HepG2 (cell line): Measurements from ENCODE around the gene TCEANC. TPM values are rescaled to one million over a fixed set of nuclear protein-coding genes. Genes with fewer than 3 reads are reported as not detected.

Source experiments
- ATAC-seq: fragments of 200-7000 bp; cut with Tn5 transposase; 3 replicates; pipeline ENCODE4 v1.9.1; 2020; ENCODE audit warnings: mild to moderate bottlenecking, moderate library complexity
- BruUV-seq: library from RNA; stranded (reverse); fragments of 400-500 nt; replicated peaks from 2 replicates; lab custom pipeline; 2021; lab: Mats Ljungman, UMichigan
- CTCF ChIA-PET: fragments of 300-600 bp; formaldehyde crosslinking; extraction: SDS; loops from one replicate; lab custom pipeline; 2021; ENCODE audit warnings: low total read pairs, inconsistent platforms, low intra/inter-chr PET ratio; lab: Yijun Ruan, JAX
- POLR2A ChIA-PET: fragments of 350-600 bp; sonication (Branson Sonifier 250); formaldehyde crosslinking; loops from one replicate; lab custom pipeline; 2020; ENCODE audit warnings: antibody characterized with exemption, inconsistent platforms; lab: Yijun Ruan, JAX
- DNase-seq: peaks from one replicate; pipeline ENCODE4 v3.0.0-alpha.2; 2015; ENCODE audit warnings: low spot score
- FAIRE-seq: peaks from 3 replicates; lab custom pipeline; 2011; peaks lifted over from hg19 to GRCh38; lab: Jason Lieb, UNC
- H2AFZ ChIP-seq: one replicate; pipeline ENCODE4 v1.6.1; 2011; ENCODE audit warnings: low read length, inconsistent platforms
- H3K27ac ChIP-seq: fragments of 300-600 bp; 3 replicates; pipeline ENCODE4 v1.8.0; 2011; ENCODE audit warnings: mixed run types, mild to moderate bottlenecking, mixed read lengths, low read length, inconsistent platforms; ENCODE audit not compliant: insufficient read depth; ENCODE audit errors: extremely low read length
- H3K27me3 ChIP-seq, 2 experiments: fragments of 200-600 bp in 1 of 2; 2 replicates in 1 of 2; 3 replicates in 1 of 2; pipeline versions ENCODE4 v1.6.0 to v1.8.0; 2011; ENCODE audit warnings: low read length in 2 of 2, mild to moderate bottlenecking in 2 of 2, moderate library complexity in 2 of 2, inconsistent platforms in 1 of 2; ENCODE audit not compliant: insufficient read depth in 2 of 2, control insufficient read depth in 1 of 2
- H3K36me3 ChIP-seq, 2 experiments: fragments of 200-600 bp in 1 of 2; replicated peaks in 1 of 2; 2 replicates in 1 of 2; 3 replicates in 1 of 2; pipeline versions ENCODE4 v1.5.1 to v1.8.0; 2011; ENCODE audit warnings: low read length in 2 of 2, inconsistent platforms in 1 of 2; ENCODE audit not compliant: insufficient read depth in 2 of 2, control insufficient read depth in 1 of 2
- H3K4me1 ChIP-seq: 2 replicates; pipeline ENCODE4 v1.5.1; 2012; ENCODE audit warnings: low read length, inconsistent platforms; ENCODE audit not compliant: insufficient read depth
- H3K4me2 ChIP-seq: 2 replicates; pipeline ENCODE4 v1.6.0; 2011; ENCODE audit warnings: low read depth, low read length, inconsistent platforms
- H3K4me3 ChIP-seq, 3 experiments: fragments of 200-600 bp in 1 of 3; sonication (generic), shearing (Covaris generic) in 1 of 3; replicated peaks in 1 of 3; 2 replicates each; pipeline ENCODE4 v1.5.1; 2011 to 2016; ENCODE audit warnings: low read length in 3 of 3, inconsistent platforms in 2 of 3, low read depth in 2 of 3, mild to moderate bottlenecking in 2 of 3, control low read depth in 1 of 3, mixed read lengths in 1 of 3; ENCODE audit not compliant: insufficient read depth in 1 of 3
- H3K79me2 ChIP-seq: one replicate; pipeline ENCODE4 v1.6.1; 2011; ENCODE audit warnings: low read length, inconsistent platforms; ENCODE audit not compliant: insufficient read depth
- H3K9ac ChIP-seq: 2 replicates; pipeline ENCODE4 v1.6.0; 2011; ENCODE audit warnings: mild to moderate bottlenecking, low read depth, low read length, inconsistent platforms; ENCODE audit not compliant: insufficient read depth
- H3K9me3 ChIP-seq: 2 replicates; pipeline ENCODE4 v1.5.1; 2012; ENCODE audit warnings: mild to moderate bottlenecking, low read length
- H4K20me1 ChIP-seq: 2 replicates; pipeline ENCODE4 v1.6.0; 2011; ENCODE audit warnings: inconsistent platforms, mild to moderate bottlenecking, low read length, moderate library complexity; ENCODE audit not compliant: insufficient read depth
- ATM ChIP-seq: fragments of 450-650 bp; IDR thresholded peaks from 2 replicates; pipeline ENCODE4 v1.7.1; 2017; ENCODE audit warnings: mild to moderate bottlenecking, borderline replicate concordance
- ELF3 ChIP-seq: IDR thresholded peaks from 2 replicates; pipeline ENCODE4 v1.6.1; 2016; ENCODE audit warnings: missing genetic modification reagents, missing compliant biosample characterization
- FOXK2 ChIP-seq: fragments of 450-650 bp; IDR thresholded peaks from 2 replicates; pipeline ENCODE4 v1.6.1; 2016
- NFKB2 ChIP-seq: sonication (generic); formaldehyde crosslinking; IDR thresholded peaks from 2 replicates; pipeline ENCODE4 v1.4.0; 2020; ENCODE audit warnings: missing genetic modification reagents, borderline replicate concordance
- SALL2 ChIP-seq: sonication (generic); formaldehyde crosslinking; IDR thresholded peaks from 2 replicates; pipeline ENCODE4 v1.8.1; 2023; ENCODE audit warnings: mild to moderate bottlenecking, missing genetic modification reagents, inconsistent platforms
- SYNCRIP ChIP-seq: fragments of 200-400 bp; formaldehyde crosslinking; IDR thresholded peaks from 2 replicates; pipeline ENCODE4 v1.6.1; 2018; ENCODE audit warnings: mild to moderate bottlenecking, low read depth, low read length; ENCODE audit not compliant: insufficient read depth
- THYN1 ChIP-seq: sonication (generic); formaldehyde crosslinking; IDR thresholded peaks from 2 replicates; pipeline ENCODE4 v1.8.1; 2023; ENCODE audit warnings: low read depth, mild to moderate bottlenecking, moderate library complexity, missing genetic modification reagents, borderline replicate concordance
- ZFX ChIP-seq: sonication (generic); formaldehyde crosslinking; IDR thresholded peaks from 2 replicates; pipeline ENCODE4 v1.4.0; 2020; ENCODE audit warnings: mild to moderate bottlenecking, low read depth, missing genetic modification reagents, moderate library complexity
- ZMYM2 ChIP-seq: sonication (generic); formaldehyde crosslinking; IDR thresholded peaks from 2 replicates; pipeline ENCODE4 v1.8.0; 2022; ENCODE audit warnings: mild to moderate bottlenecking, missing genetic modification reagents
- ZNF232 ChIP-seq: sonication (generic); formaldehyde crosslinking; IDR thresholded peaks from 2 replicates; pipeline ENCODE4 v1.4.0; 2020; ENCODE audit warnings: missing genetic modification reagents, borderline replicate concordance
- ZNF792 ChIP-seq: IDR thresholded peaks from 2 replicates; pipeline ENCODE4 v1.6.1; 2016
- WGBS: methylation state at CpG from one replicate; pipeline ENCODE4 v1.1.6; 2017; ENCODE audit warnings: low lambda C conversion rate; 5-methylcytosine and 5-hydroxymethylcytosine counted together
- in situ Hi-C: cut with HindIII; loops from 2 replicates; pipeline ENCODE4 v1.10.0; 2017; ENCODE audit warnings: low pct_unique_long_range_greater_than_20kb; ENCODE audit not compliant: extremely low pct_ligation_motif_present
- intact Hi-C: fragments of 100-400 bp; cut with micrococcal nuclease; formaldehyde crosslinking; loops from one replicate; pipeline ENCODE4 v1.10.0; 2022; ENCODE audit not compliant: unreplicated experiment
- polyA plus RNA-seq, 8 experiments: library from polyadenylated mRNA; depleted of rRNA in 3 of 8; stranded (reverse) in 7 of 8; unstranded in 1 of 8; fragments of >200 nt; fragmentation: Illumina TruSeq in 4 of 8; extraction: Trizol in 4 of 8; gene quantifications; 2 replicates each; pipeline versions ENCODE4 v1.2.1 to v1.2.3, GENCODE V29; 2011 to 2016; ENCODE audit warnings: low read depth in 4 of 8, missing spikeins in 1 of 8, mixed read lengths in 1 of 8; ENCODE audit not compliant: insufficient read depth in 1 of 8
- total RNA-seq, 5 experiments: library from RNA; depleted of rRNA; stranded (reverse); fragments of >200 nt; fragmentation: Illumina TruSeq; extraction: Trizol; gene quantifications; 2 replicates each; pipeline ENCODE4 v1.2.3, GENCODE V29; 2016; ENCODE audit warnings: low read depth in 1 of 5
- TF ChIP-seq, protein P1 (sequence below), 2 experiments: sonication (generic) in 1 of 2; formaldehyde crosslinking in 1 of 2; IDR thresholded peaks; 2 replicates each; pipeline versions ENCODE4 v1.4.0 to v1.6.1; 2016 to 2020; ENCODE audit warnings: borderline replicate concordance in 1 of 2, low read depth in 1 of 2, mild to moderate bottlenecking in 1 of 2, missing genetic modification reagents in 1 of 2
- TF ChIP-seq, protein P2 (sequence below): IDR thresholded peaks from 2 replicates; pipeline ENCODE4 v1.6.1; 2018; ENCODE audit warnings: missing genetic modification reagents
- TF ChIP-seq, protein P3 (sequence below): sonication (generic); formaldehyde crosslinking; IDR thresholded peaks from 2 replicates; pipeline ENCODE4 v1.4.0; 2020; ENCODE audit warnings: mild to moderate bottlenecking, missing genetic modification reagents
- TF ChIP-seq, protein P4 (sequence below): IDR thresholded peaks from 2 replicates; pipeline ENCODE4 v1.6.1; 2016; ENCODE audit warnings: control low read depth
- TF ChIP-seq, protein P5 (sequence below): fragments of 450-650 bp; IDR thresholded peaks from 2 replicates; pipeline ENCODE4 v1.6.1; 2017; ENCODE audit warnings: mild to moderate bottlenecking

Gene TCEANC
- total and polyA plus RNA-seq, 2 of the 13 experiments (the other 11 are each of a cell fraction or from before 2014, with no cell fraction given): 0.51 to 0.97 TPM

DNA sequence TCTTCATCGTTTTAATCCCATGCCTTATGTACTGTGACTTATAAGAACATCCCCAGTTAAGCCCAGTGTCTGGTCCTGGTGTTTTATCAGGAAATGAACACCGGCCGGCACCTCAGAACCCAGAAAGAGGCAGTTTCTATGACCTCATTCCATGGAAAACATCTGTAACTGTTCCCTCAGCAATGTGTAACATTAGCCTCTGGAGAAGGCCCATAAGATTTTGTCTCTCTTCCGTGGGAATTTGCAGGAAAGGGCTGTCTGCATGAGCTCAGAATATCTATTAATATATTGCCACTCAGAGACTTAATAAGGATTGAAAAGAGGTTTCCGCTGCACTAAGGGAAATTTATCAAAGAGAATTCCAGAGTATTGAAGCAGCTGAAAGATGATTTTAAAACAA lies 3.1 kb upstream of the TCEANC start:
- Histone ChIP-seq H3K27ac (no peak overlapping the region), H3K27me3 (no peaks in the 10 kb centered on the region), H3K4me2 (no peak overlapping the region), H4K20me1 (no peaks in the 10 kb centered on the region), H2AFZ (no peak overlapping the region), H3K4me3 (no peak overlapping the region), H3K79me2 (no peaks in the 10 kb centered on the region), H3K36me3 (no peaks in the 10 kb centered on the region), H3K4me1 (peaks cover 6% of the 10 kb centered on the region), H3K9me3 (no peaks in the 10 kb centered on the region), H3K9ac (no peak overlapping the region)
- CTCF ChIA-PET: no interaction called here
- intact Hi-C loops (no loop called here), in situ Hi-C loops (loop anchor here (5.0 to 10.0 kb wide), 2 partner anchors 135 to 377 kb away; partner anchors contain the start of gene GEMIN8)
- WGBS: 30% methylated on average over 5 of the region's 5 CpGs
- DNase-seq: no peak
- ATAC-seq: no peak
- POLR2A ChIA-PET: no interaction called here
- no TSS peak for BruUV-seq
- no peak for FAIRE-seq
- TF ChIP-seq ZNF232 (CRISPR knock-in tag) (no peak), ZNF792 (CRISPR knock-in tag) (no peak), FOXK2 (no peak), ELF3 (no peak), NFKB2 (CRISPR knock-in tag) (no peak), ZMYM2 (no peak), SYNCRIP (no peak), THYN1 (CRISPR knock-in tag) (no peak), ZFX (no peak), SALL2 (no peak), ATM (no peak)
- TF ChIP-seq, protein P1, sequence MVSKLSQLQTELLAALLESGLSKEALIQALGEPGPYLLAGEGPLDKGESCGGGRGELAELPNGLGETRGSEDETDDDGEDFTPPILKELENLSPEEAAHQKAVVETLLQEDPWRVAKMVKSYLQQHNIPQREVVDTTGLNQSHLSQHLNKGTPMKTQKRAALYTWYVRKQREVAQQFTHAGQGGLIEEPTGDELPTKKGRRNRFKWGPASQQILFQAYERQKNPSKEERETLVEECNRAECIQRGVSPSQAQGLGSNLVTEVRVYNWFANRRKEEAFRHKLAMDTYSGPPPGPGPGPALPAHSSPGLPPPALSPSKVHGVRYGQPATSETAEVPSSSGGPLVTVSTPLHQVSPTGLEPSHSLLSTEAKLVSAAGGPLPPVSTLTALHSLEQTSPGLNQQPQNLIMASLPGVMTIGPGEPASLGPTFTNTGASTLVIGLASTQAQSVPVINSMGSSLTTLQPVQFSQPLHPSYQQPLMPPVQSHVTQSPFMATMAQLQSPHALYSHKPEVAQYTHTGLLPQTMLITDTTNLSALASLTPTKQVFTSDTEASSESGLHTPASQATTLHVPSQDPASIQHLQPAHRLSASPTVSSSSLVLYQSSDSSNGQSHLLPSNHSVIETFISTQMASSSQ (IDR thresholded peaks at IDR 0.05; ENCODE audit: low read depth): no peak
- TF ChIP-seq, protein P1 (CRISPR knock-in tag; IDR thresholded peaks at IDR 0.05; ENCODE audit: borderline replicate concordance): no peak
- TF ChIP-seq, protein P2, sequence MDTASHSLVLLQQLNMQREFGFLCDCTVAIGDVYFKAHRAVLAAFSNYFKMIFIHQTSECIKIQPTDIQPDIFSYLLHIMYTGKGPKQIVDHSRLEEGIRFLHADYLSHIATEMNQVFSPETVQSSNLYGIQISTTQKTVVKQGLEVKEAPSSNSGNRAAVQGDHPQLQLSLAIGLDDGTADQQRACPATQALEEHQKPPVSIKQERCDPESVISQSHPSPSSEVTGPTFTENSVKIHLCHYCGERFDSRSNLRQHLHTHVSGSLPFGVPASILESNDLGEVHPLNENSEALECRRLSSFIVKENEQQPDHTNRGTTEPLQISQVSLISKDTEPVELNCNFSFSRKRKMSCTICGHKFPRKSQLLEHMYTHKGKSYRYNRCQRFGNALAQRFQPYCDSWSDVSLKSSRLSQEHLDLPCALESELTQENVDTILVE (CRISPR knock-in tag): no peak
- TF ChIP-seq, protein P3, sequence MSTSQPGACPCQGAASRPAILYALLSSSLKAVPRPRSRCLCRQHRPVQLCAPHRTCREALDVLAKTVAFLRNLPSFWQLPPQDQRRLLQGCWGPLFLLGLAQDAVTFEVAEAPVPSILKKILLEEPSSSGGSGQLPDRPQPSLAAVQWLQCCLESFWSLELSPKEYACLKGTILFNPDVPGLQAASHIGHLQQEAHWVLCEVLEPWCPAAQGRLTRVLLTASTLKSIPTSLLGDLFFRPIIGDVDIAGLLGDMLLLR (CRISPR knock-in tag): no peak
- TF ChIP-seq, protein P4, sequence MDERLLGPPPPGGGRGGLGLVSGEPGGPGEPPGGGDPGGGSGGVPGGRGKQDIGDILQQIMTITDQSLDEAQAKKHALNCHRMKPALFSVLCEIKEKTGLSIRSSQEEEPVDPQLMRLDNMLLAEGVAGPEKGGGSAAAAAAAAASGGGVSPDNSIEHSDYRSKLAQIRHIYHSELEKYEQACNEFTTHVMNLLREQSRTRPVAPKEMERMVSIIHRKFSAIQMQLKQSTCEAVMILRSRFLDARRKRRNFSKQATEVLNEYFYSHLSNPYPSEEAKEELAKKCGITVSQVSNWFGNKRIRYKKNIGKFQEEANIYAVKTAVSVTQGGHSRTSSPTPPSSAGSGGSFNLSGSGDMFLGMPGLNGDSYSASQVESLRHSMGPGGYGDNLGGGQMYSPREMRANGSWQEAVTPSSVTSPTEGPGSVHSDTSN (CRISPR knock-in tag): no peak
- TF ChIP-seq, protein P5, sequence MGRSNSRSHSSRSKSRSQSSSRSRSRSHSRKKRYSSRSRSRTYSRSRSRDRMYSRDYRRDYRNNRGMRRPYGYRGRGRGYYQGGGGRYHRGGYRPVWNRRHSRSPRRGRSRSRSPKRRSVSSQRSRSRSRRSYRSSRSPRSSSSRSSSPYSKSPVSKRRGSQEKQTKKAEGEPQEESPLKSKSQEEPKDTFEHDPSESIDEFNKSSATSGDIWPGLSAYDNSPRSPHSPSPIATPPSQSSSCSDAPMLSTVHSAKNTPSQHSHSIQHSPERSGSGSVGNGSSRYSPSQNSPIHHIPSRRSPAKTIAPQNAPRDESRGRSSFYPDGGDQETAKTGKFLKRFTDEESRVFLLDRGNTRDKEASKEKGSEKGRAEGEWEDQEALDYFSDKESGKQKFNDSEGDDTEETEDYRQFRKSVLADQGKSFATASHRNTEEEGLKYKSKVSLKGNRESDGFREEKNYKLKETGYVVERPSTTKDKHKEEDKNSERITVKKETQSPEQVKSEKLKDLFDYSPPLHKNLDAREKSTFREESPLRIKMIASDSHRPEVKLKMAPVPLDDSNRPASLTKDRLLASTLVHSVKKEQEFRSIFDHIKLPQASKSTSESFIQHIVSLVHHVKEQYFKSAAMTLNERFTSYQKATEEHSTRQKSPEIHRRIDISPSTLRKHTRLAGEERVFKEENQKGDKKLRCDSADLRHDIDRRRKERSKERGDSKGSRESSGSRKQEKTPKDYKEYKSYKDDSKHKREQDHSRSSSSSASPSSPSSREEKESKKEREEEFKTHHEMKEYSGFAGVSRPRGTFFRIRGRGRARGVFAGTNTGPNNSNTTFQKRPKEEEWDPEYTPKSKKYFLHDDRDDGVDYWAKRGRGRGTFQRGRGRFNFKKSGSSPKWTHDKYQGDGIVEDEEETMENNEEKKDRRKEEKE: no peak
